C4-2B (cell line): ENCODE measurements around the gene GALT.

Experiments
- H3K27ac ChIP-seq: fragments of 450-650 bp; 2 replicates; pipeline ENCODE4 v1.5.1; 2017
- ZFX ChIP-seq: fragments of 450-650 bp; IDR thresholded peaks from 2 replicates; pipeline ENCODE4 v1.6.1; 2017
- TF ChIP-seq, protein P1 (sequence below): fragments of 450-650 bp; conservative IDR thresholded peaks from 2 replicates; pipeline ENCODE4 v1.5.1; 2017; ENCODE audit warnings: mild to moderate bottlenecking

The GALT gene

DNA sequence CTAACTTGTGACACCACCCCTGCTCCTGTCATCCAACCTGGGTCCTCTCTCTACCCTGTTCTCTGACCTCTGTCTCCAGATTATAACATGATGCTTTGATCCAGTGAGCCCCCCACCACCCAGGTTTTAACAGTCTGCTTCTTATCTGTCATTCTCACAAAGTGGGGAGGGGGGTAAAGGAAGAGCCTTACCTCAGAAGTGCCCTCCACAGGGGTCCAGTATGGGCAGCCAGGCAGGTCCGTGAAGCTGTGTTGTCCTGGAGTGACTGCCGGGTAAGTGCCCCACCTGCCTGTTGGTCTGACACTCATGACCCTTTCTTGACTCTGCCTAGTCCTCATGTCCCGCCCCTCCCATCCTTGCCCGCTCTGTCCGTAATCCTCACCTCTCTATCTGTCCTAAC, 8.9 kb downstream of the GALT start:
- no peak overlapping the region for H3K27ac ChIP-seq
- TF ChIP-seq, protein P1, sequence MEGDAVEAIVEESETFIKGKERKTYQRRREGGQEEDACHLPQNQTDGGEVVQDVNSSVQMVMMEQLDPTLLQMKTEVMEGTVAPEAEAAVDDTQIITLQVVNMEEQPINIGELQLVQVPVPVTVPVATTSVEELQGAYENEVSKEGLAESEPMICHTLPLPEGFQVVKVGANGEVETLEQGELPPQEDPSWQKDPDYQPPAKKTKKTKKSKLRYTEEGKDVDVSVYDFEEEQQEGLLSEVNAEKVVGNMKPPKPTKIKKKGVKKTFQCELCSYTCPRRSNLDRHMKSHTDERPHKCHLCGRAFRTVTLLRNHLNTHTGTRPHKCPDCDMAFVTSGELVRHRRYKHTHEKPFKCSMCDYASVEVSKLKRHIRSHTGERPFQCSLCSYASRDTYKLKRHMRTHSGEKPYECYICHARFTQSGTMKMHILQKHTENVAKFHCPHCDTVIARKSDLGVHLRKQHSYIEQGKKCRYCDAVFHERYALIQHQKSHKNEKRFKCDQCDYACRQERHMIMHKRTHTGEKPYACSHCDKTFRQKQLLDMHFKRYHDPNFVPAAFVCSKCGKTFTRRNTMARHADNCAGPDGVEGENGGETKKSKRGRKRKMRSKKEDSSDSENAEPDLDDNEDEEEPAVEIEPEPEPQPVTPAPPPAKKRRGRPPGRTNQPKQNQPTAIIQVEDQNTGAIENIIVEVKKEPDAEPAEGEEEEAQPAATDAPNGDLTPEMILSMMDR: no peak
- no peak for TF ChIP-seq ZFX

- no peak for TF ChIP-seq ZFX
- TF ChIP-seq, protein P1: no peak
- no peak overlapping the region for H3K27ac ChIP-seq
These were observed 10.5 kb downstream of the GALT start for GRCh38 chr9:34656992-34657391.

- TF ChIP-seq, protein P1: no peak
- TF ChIP-seq ZFX: no peak
These were observed 12.0 kb downstream of the GALT start for GRCh38 chr9:34658461-34658860.

DNA sequence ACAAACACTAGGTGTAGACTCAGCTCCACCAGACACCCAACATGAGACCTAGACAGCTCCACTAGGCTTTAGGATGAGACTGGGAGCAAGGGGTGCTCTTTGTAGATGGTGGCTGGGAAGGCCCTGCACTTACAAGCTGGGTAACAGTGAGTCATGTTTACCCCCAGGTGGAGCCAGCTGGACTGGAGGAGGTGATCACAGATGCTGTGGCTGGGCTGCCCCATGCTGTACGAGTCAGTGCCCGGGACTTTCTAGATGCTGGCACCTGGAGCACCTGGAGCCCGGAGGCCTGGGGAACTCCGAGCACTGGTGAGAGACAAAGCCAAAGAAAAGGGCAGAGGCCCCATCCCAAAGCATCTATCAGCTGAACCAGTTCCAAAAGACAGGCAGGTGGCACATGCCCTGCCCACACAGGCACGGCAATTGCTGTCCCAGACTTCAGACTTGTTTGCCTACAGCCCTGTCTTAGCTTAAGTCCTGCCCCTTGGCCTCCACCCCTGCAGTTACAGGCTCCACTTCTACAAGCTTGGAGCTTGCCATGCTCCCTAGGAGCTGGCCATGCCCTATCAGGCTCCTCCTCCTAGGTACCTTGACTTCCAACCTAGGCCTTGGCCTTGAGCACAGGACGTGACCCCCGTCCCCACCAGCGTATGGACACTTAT, 13.2 kb downstream of the GALT start:
- H3K27ac ChIP-seq: no peak overlapping the region
- no peak for TF ChIP-seq ZFX
- TF ChIP-seq, protein P1: no peak

More at GRCh38 chr9:34658461-34658860, 12.0 kb downstream of the GALT start:
- no peak overlapping the region for H3K27ac ChIP-seq

DNA sequence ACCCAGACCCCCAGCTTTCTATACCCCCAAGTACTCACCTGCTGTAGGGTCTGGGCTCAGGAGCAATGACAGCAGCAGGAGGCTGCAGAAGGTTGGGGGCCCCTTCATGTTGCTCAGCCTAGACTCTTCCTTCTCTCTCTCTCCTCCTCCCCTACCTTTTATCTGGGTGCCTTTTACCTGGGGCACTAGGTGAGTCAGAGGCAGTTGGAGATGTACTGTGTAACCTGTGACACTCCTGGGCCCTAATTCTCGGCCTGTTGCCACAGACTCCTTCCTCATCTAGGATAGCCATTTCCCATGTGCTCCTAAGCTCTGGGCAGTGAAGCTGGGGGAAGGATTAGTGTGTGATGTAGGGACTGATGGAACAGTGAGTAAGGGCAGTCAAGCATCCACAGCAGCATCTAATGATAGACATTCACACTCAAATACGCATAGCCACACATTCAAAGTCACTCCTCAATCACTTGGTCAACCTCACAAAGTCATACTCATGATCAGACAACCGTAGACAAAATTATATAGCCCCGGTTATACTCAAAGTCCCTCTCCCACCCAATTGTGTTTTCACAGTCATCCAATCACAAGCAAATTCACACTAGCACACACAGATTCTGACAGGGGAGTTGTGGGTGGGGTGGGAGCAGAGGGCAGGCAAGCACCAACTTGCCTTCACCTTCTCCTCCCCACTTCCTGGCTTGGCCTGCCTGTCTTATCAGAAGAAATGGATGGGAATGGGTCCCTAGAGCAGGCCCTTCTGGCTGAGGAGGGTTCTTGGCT, 16.2 kb downstream of the GALT start, which contains the start of gene CCL27:
TSS of gene CCL27 (minus strand) at position 132 of the 777 bp plus-strand sequence. CDS start at position 108, 24 bp downstream.
- TF ChIP-seq, protein P1: no peak
- TF ChIP-seq ZFX: no peak
- no peak within 1 kb of the TSS for H3K27ac ChIP-seq

- H3K27ac ChIP-seq: no peak overlapping the region
These were observed 16.8 kb downstream of the GALT start for GRCh38 chr9:34663303-34663605.

More at GRCh38 chr9:34663303-34663605, 16.8 kb downstream of the GALT start:
- TF ChIP-seq, protein P1: no peak
- no peak for TF ChIP-seq ZFX
